Measurements from ENCODE around the gene ZNF366. TPM values are rescaled to one million over a fixed set of nuclear protein-coding genes. Genes with fewer than 3 reads are reported as not detected.

The ZNF366 gene
- total RNA-seq, 1 experiment from 2014 or later = not detected

- peaks cover 59% of the 10 kb centered on the region for H3K4me1 Mint-ChIP-seq (ENCODE audit: insufficient read depth, unreplicated experiment)
- intact Hi-C loops (cut with micrococcal nuclease) = loop anchor here (10.0 kb wide), 1 partner anchor 69 kb away; no protein-coding TSS in a partner anchor
- peak overlapping the region; percentile 93 for H3K27ac Mint-ChIP-seq (ENCODE audit: low read depth, unreplicated experiment)
- no TSS peak for BruUV-seq (replicated peaks)
- no peaks in the 10 kb centered on the region for H3K9me3 Mint-ChIP-seq (ENCODE audit: unreplicated experiment)
- POLR2A ChIA-PET = interaction anchor here (0.5 to 4.9 kb wide), 40 partner anchors 8 to 531 kb away, joined by 3 to 45 read pairs (median 4); partner anchors contain the start of genes MRPS27, PTCD2 and TNPO1
- no peak for TF ChIP-seq CTCF (IDR thresholded peaks at IDR 0.05; ENCODE audit: unreplicated experiment)
- H3K27me3 Mint-ChIP-seq (ENCODE audit: insufficient read depth, unreplicated experiment) = no peaks in the 10 kb centered on the region
- DNase-seq (ENCODE audit: unreplicated experiment) = no peak
- H3K4me3 Mint-ChIP-seq (ENCODE audit: unreplicated experiment) = no peak overlapping the region
- CTCF ChIA-PET = interaction anchor here (1.2 to 2.6 kb wide), 4 partner anchors 55 to 90 kb away, joined by 3 to 13 read pairs (median 9); no protein-coding TSS in a partner anchor
- H3K36me3 Mint-ChIP-seq (ENCODE audit: insufficient read depth, unreplicated experiment) = peaks cover 5% of the 10 kb centered on the region
These were observed 73.0 kb downstream of the ZNF366 start for GRCh38 chr5:72434056-72434780.

GRCh38 chr5:72433522-72433921 lies 73.7 kb downstream of the ZNF366 start:
- BruUV-seq (replicated peaks) = no TSS peak
- Mint-ChIP-seq H3K9me3 (ENCODE audit: unreplicated experiment) (no peaks in the 10 kb centered on the region), H3K27me3 (ENCODE audit: insufficient read depth, unreplicated experiment) (no peaks in the 10 kb centered on the region), H3K27ac (ENCODE audit: low read depth, unreplicated experiment) (peak overlapping the region; percentile 93), H3K36me3 (ENCODE audit: insufficient read depth, unreplicated experiment) (peaks cover 5% of the 10 kb centered on the region), H3K4me1 (ENCODE audit: insufficient read depth, unreplicated experiment) (peaks cover 56% of the 10 kb centered on the region), H3K4me3 (ENCODE audit: unreplicated experiment) (no peak overlapping the region)
- DNase-seq (ENCODE audit: unreplicated experiment) = peak; percentile 47
- no peak for TF ChIP-seq CTCF (IDR thresholded peaks at IDR 0.05; ENCODE audit: unreplicated experiment)
- ChIA-PET CTCF (interaction anchor here (1.4 to 2.6 kb wide), 4 partner anchors 45 to 91 kb away, joined by 3 to 13 read pairs (median 9); no protein-coding TSS in a partner anchor), POLR2A (interaction anchor here (0.6 to 4.9 kb wide), 28 partner anchors 10 to 417 kb away, joined by 3 to 45 read pairs (median 5); partner anchors contain the start of gene TNPO1)
- intact Hi-C loops (cut with micrococcal nuclease) = loop anchor here (10.0 kb wide), 1 partner anchor 69 kb away; no protein-coding TSS in a partner anchor

GRCh38 chr5:72428669-72429068 lies 78.5 kb downstream of the ZNF366 start:
- no TSS peak for BruUV-seq (replicated peaks)
- no peak overlapping the region for H3K4me3 Mint-ChIP-seq (ENCODE audit: unreplicated experiment)
- H3K9me3 Mint-ChIP-seq (ENCODE audit: unreplicated experiment) = no peaks in the 10 kb centered on the region
- H3K4me1 Mint-ChIP-seq (ENCODE audit: insufficient read depth, unreplicated experiment) = peaks cover 24% of the 10 kb centered on the region
- H3K27me3 Mint-ChIP-seq (ENCODE audit: insufficient read depth, unreplicated experiment) = no peaks in the 10 kb centered on the region
- intact Hi-C loops (cut with micrococcal nuclease) = no loop called here
- H3K27ac Mint-ChIP-seq (ENCODE audit: low read depth, unreplicated experiment) = peak overlapping the region; percentile 43
- H3K36me3 Mint-ChIP-seq (ENCODE audit: insufficient read depth, unreplicated experiment) = peaks cover 6% of the 10 kb centered on the region
- no peak for DNase-seq (ENCODE audit: unreplicated experiment)
- no peak for TF ChIP-seq CTCF (IDR thresholded peaks at IDR 0.05; ENCODE audit: unreplicated experiment)
- ChIA-PET POLR2A (interaction anchor here (0.9 to 2.5 kb wide), 2 partner anchors 39 to 50 kb away, joined by 4 to 9 read pairs; no protein-coding TSS in a partner anchor), CTCF (no interaction called here)
